Astrocyte of the spinal cord (primary cell): ENCODE results near the gene CERS1.

Experiments
- DNase-seq: peaks from one replicate; pipeline ENCODE4 v3.0.0; 2011; ENCODE audit warnings: low read depth, low spot score
- H3K4me3 ChIP-seq: 2 replicates; pipeline ENCODE4 v1.5.1; 2011; ENCODE audit warnings: low read depth, mild to moderate bottlenecking, low read length, moderate library complexity
- CTCF ChIP-seq: IDR thresholded peaks from 2 replicates; pipeline ENCODE4 v1.5.1; 2012; ENCODE audit warnings: low read depth, mild to moderate bottlenecking, low read length, inconsistent platforms
- in situ Hi-C: cut with HindIII; loops from 2 replicates; pipeline ENCODE4 v1.10.0; 2017; ENCODE audit warnings: low sequenced_read_pairs

Gene CERS1

DNA sequence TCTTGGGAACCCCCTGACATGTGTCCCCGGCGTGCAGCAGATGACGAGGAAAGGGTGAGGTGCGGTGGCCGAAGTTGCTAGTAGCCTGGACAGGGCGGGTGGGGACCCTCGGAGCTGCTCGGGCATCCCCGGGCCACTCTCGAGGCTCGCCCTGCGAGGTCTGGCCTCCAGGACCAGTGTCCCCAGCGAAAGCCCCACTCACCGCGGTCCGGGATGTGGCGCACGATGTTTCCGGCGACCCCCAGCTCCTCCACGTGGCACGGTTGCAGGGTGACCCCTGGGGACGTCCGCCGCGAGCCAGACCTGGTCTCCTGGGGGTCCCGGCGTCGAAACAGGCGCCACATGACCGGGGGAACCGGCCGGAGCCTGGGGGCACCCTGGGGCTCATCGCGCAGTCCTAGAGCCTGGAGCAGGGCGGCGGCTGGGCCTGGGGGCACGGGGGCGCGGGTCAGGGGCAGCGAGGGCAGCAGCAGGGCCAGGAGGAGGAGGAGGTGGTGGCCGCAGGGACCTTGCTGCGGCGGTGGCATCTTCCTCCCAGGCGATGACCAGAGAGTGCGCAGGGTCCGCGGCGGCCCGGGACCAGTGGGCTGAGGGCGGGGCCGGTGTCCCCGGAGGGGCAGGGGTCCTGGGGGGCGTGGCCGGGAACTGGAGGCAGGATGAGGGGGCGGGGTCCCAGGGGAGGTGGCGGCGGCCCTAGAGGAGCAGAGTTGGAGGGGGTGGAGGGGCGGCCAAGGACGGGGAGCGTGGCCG is 26.0 kb downstream of the CERS1 start:
- in situ Hi-C loops, result no loop called here
- H3K4me3 ChIP-seq, result no peak overlapping the region
- no peak for DNase-seq
- TF ChIP-seq CTCF, result no peak

- in situ Hi-C loops, result no loop called here
- TF ChIP-seq CTCF, result no peak
- no peak overlapping the region for H3K4me3 ChIP-seq
- DNase-seq, result no peak
Measured at GRCh38 chr19:18869023-18869618, 26.8 kb downstream of the CERS1 start.

DNA sequence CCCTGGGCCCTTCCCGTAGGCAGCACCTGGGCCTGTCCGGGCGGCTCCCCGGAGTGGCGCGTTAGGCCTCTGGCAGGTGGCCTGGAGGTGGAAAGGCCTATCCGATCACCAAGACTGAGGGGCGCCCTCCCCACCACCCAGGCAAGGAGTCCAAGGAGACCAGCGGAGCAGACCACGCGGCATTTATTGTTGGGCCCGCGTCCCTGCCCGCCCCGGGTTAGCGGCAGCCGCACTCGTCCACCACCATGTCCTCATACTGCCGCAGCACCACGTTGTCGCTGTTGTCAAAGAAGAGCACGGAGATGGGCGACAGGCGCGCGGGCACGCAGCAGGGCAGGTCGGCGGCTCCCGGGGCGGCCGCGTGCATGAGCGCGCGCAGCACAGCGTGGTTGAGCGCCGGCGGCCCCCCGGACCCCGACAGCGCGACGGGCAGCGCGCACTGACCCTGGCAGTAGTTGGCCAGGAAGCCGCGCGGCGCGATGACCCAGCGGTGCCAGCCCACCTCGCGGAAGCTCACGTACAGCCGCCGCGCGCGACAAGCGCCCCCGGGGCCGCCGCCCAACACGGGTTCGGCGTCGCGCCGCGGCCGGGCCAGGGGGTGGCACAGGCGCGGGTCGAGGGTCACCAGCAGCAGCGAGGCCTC is 27.5 kb downstream of the CERS1 start:
- H3K4me3 ChIP-seq, result no peak overlapping the region
- TF ChIP-seq CTCF, result no peak
- no peak for DNase-seq
- in situ Hi-C loops, result no loop called here

- no peak for DNase-seq
- in situ Hi-C loops, result no loop called here
- TF ChIP-seq CTCF, result no peak
- no peak overlapping the region for H3K4me3 ChIP-seq
Measured at GRCh38 chr19:18867751-18868150, 28.2 kb downstream of the CERS1 start.

DNA sequence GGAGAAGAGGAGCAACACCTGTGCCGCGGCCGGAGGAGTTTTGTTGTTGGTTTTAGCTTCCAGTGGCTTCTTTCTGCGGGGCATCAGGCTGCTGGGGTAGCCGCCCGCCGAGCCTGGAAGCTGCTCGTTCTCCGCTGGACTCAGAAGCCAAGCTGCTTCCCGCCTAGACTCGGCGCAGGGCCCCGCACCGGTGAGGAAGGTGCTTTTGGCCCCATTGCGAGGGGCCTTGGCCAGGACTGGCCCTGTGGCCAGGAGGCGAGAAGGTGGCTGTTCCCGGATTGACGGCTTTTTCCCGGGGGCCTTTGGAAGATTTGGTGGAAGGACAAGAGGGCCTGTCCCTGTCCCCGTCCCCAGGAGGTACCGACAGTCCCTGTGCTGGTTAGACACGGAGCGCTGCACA is 28.8 kb downstream of the CERS1 start:
- DNase-seq, result no peak
- no peak overlapping the region for H3K4me3 ChIP-seq
- no peak for TF ChIP-seq CTCF
- in situ Hi-C loops, result no loop called here

DNA sequence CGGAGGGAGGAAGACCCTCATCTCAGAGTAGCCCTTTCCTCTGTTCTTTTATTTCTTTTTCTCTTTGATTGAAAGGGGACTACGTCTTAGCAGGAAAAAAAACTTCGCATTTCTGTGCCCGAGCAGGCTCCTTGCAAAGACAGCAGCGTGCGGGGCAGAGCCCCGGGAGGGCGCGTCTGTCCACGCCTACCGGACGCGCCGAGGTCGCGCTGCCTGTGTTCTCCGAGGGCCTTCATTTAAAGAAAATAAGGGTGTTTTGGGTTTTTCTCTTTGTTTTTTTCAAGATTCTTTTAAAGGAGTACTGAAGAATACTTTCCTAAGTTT is 29.2 kb downstream of the CERS1 start:
- DNase-seq, result no peak
- no peak for TF ChIP-seq CTCF
- H3K4me3 ChIP-seq, result no peak overlapping the region
- in situ Hi-C loops, result no loop called here
